K562 (cell line): ENCODE data around the gene ZBTB22.

Experiments used
- ETS2 ChIP-seq: IDR thresholded peaks from 2 replicates; pipeline ENCODE4 v1.6.1; 2016; ENCODE audit warnings: borderline replicate concordance, missing genetic modification characterization, mild to moderate bottlenecking, moderate library complexity, missing compliant biosample characterization; ENCODE audit not compliant: poor library complexity, severe bottlenecking
- EZH2 ChIP-seq: IDR thresholded peaks from 2 replicates; pipeline ENCODE4 v1.6.1; 2012; ENCODE audit warnings: low read depth, mild to moderate bottlenecking, inconsistent platforms, low read length, borderline replicate concordance
- HDGF ChIP-seq: fragments of 450-650 bp; IDR thresholded peaks from 2 replicates; pipeline ENCODE4 v1.6.1; 2016
- JUN ChIP-seq, 2 experiments: sonication (generic) in 1 of 2; formaldehyde crosslinking in 1 of 2; IDR thresholded peaks; 2 replicates each; pipeline versions ENCODE4 v1.6.1 to v1.8.0; 2012 to 2022; ENCODE audit warnings: borderline replicate concordance in 2 of 2, mild to moderate bottlenecking in 2 of 2, improper control_type of control experiment in 1 of 2, low read depth in 1 of 2, low read length in 1 of 2, missing genetic modification reagents in 1 of 2
- MYNN ChIP-seq, 2 experiments: sonication (generic); formaldehyde crosslinking in 1 of 2; IDR thresholded peaks; 2 replicates each; pipeline versions ENCODE4 v1.5.0 to v1.6.1; 2016 to 2020; ENCODE audit warnings: antibody characterized with exemption in 1 of 2, missing genetic modification reagents in 1 of 2
- POLR2A ChIP-seq: fragments of 450-650 bp; conservative IDR thresholded peaks from 2 replicates; pipeline ENCODE4 v1.6.1; 2016
- RAD21 ChIP-seq, 2 experiments: fragments of 250-450 bp in 1 of 2; fragments of 450-650 bp in 1 of 2; sonication (Bioruptor Pico) in 1 of 2; formaldehyde crosslinking in 1 of 2; IDR thresholded peaks in 1 of 2; conservative IDR thresholded peaks in 1 of 2; 2 replicates each; pipeline versions ENCODE4 v1.4.0 to v1.8.0; 2020 to 2022; ENCODE audit warnings: mild to moderate bottlenecking in 2 of 2, moderate library complexity in 1 of 2
- SIRT6 ChIP-seq: IDR thresholded peaks from one replicate; pipeline ENCODE4 v1.6.1; 2012; ENCODE audit warnings: low read depth, mild to moderate bottlenecking, control low read depth, inconsistent platforms, low read length, moderate library complexity
- TAF9B ChIP-seq: fragments of 450-650 bp; IDR thresholded peaks from 2 replicates; pipeline ENCODE4 v1.6.1; 2018; ENCODE audit warnings: mild to moderate bottlenecking; ENCODE audit not compliant: partially characterized antibody
- ZKSCAN1 ChIP-seq: fragments of 150-350 bp; IDR thresholded peaks from 2 replicates; pipeline ENCODE4 v1.6.1; 2016; ENCODE audit warnings: low read depth, low read length
- ZNF24 ChIP-seq: fragments of 450-650 bp; IDR thresholded peaks from 2 replicates; pipeline ENCODE4 v1.6.1; 2016
- TF ChIP-seq, protein P1 (sequence below), 3 experiments: IDR thresholded peaks in 2 of 3; conservative IDR thresholded peaks in 1 of 3; 2 replicates each; pipeline ENCODE4 v1.5.1; 2011 to 2012; ENCODE audit warnings: low read length in 3 of 3, mild to moderate bottlenecking in 3 of 3, control low read depth in 2 of 3, improper control_type of control experiment in 1 of 3, inconsistent platforms in 1 of 3, low read depth in 1 of 3, mixed read lengths in 1 of 3, moderate library complexity in 1 of 3; ENCODE audit not compliant: insufficient read depth in 2 of 3
- TF ChIP-seq, protein P2 (sequence below): fragments of 250-450 bp; sonication (Bioruptor Pico); IDR thresholded peaks from 2 replicates; pipeline ENCODE4 v1.8.0; 2022; ENCODE audit warnings: inconsistent platforms

DNA sequence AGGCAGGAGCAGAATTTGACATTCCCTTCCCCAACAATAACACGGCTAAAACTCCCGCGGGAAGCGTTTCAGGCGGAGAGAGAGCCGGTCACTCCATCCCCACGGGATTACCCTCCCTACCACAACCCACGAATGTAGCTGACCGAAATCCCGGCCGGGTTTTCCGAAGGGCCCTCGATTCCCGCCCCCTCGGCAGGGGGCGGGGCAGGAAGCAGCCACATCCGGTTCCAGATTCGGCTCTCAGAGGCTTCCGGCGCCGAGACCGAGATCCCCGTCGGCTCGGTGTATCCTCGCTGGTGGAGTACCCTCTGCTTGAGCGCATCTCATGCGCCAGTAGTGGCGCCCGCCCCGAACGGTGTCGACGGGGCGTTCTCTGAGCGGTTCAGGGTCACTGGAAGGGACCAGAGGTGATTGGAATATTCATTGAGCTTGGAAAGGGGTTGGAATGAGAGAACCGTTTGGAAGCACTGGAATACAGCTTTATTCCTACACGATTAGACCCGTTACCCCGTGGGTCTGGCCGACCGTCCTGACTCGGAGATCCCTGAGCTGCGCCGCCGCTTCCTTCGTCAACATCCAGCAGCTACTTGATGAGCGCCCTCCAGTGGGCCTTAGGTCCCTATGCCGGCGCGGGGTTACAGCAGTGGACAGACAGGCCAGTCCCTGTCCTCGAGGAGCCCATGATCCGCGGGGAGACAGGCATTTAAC is 18.2 kb downstream of the ZBTB22 start:
- TF ChIP-seq MYNN (IDR thresholded peaks at IDR 0.05) (peak; percentile 51; the same call in 1 of the 2 replicates), MYNN (CRISPR knock-in tag; IDR thresholded peaks at IDR 0.05) (no peak), ZKSCAN1 (0 out of 2 replicates have a peak, but pooled peaks have one; percentile 45), JUN (IDR thresholded peaks at IDR 0.05; ENCODE audit: borderline replicate concordance, low read depth, low read length) (peak; percentile 43; the same call in 1 of the 2 replicates), JUN (CRISPR knock-in tag; IDR thresholded peaks at IDR 0.05; ENCODE audit: borderline replicate concordance) (peak; percentile 83; the same call in 1 of the 2 replicates), ZNF24 (peak; percentile 37; the same call in 1 of the 2 replicates), HDGF (no peak), TAF9B (peak; percentile 85), SIRT6 (no peak), ETS2 (no peak), EZH2 (no peak), POLR2A (peak; percentile 99), RAD21 (CRISPR knock-in tag; conservative IDR thresholded peaks at IDR 0.05 in 1 of 2, IDR thresholded peaks at IDR 0.05 in 1 of 2) (peak; percentile 68 to 69)
- TF ChIP-seq, protein P1, sequence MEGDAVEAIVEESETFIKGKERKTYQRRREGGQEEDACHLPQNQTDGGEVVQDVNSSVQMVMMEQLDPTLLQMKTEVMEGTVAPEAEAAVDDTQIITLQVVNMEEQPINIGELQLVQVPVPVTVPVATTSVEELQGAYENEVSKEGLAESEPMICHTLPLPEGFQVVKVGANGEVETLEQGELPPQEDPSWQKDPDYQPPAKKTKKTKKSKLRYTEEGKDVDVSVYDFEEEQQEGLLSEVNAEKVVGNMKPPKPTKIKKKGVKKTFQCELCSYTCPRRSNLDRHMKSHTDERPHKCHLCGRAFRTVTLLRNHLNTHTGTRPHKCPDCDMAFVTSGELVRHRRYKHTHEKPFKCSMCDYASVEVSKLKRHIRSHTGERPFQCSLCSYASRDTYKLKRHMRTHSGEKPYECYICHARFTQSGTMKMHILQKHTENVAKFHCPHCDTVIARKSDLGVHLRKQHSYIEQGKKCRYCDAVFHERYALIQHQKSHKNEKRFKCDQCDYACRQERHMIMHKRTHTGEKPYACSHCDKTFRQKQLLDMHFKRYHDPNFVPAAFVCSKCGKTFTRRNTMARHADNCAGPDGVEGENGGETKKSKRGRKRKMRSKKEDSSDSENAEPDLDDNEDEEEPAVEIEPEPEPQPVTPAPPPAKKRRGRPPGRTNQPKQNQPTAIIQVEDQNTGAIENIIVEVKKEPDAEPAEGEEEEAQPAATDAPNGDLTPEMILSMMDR (IDR thresholded peaks at IDR 0.05 in 2 of 3, conservative IDR thresholded peaks at IDR 0.05 in 1 of 3; ENCODE audit: insufficient read depth in 2 of 3, low read depth in 1 of 3, low read length in 3 of 3): peak; percentile 89 to 97 (median 97)
- TF ChIP-seq, protein P2, sequence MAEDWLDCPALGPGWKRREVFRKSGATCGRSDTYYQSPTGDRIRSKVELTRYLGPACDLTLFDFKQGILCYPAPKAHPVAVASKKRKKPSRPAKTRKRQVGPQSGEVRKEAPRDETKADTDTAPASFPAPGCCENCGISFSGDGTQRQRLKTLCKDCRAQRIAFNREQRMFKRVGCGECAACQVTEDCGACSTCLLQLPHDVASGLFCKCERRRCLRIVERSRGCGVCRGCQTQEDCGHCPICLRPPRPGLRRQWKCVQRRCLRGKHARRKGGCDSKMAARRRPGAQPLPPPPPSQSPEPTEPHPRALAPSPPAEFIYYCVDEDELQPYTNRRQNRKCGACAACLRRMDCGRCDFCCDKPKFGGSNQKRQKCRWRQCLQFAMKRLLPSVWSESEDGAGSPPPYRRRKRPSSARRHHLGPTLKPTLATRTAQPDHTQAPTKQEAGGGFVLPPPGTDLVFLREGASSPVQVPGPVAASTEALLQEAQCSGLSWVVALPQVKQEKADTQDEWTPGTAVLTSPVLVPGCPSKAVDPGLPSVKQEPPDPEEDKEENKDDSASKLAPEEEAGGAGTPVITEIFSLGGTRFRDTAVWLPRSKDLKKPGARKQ: no peak
